Measurements from ENCODE around the gene SMARCC1. TPM values are rescaled to one million over a fixed set of nuclear protein-coding genes. Genes with fewer than 3 reads are reported as not detected.
"Not testable (repeated sequence)": the region's sequence is repeated elsewhere in the genome, so short reads cannot be mapped to it uniquely, and the experiment has no call there.

Gene SMARCC1
- total RNA-seq, 2 donors from 2014 or later, result 49.9 to 58.7 TPM

GRCh38 chr3:47758261-47759025, 23.2 kb downstream of the SMARCC1 start:
- DNase-seq (ENCODE audit: low spot score), result no peak
- Histone ChIP-seq H3K4me1 (replicated peaks) (no peaks in the 10 kb centered on the region), H3K27ac (peak overlapping the region in 1 of 2 donors; percentile 57), H3K4me3 (no peak overlapping the region), H3K36me3 (no peaks in the 10 kb centered on the region), H3K9me3 (no peaks in the 10 kb centered on the region), H3K27me3 (replicated peaks; ENCODE audit: insufficient read depth) (no peaks in the 10 kb centered on the region)
- 87% methylated on average over 14 of the region's 14 CpGs for WGBS
- no peak for TF ChIP-seq POLR2AphosphoS5 (IDR thresholded peaks at IDR 0.05)
- intact Hi-C loops (cut with DNase I), result no loop called here

- no peaks in the 10 kb centered on the region for H3K27me3 ChIP-seq (replicated peaks; ENCODE audit: insufficient read depth)
- intact Hi-C loops (cut with DNase I), result no loop called here
- no peak for DNase-seq (ENCODE audit: low spot score)
- no peaks in the 10 kb centered on the region for H3K4me1 ChIP-seq (replicated peaks)
- no peak overlapping the region for H3K4me3 ChIP-seq
- H3K27ac ChIP-seq, result no peak overlapping the region
- 92% methylated on average over 3 of the region's 3 CpGs for WGBS
- no peaks in the 10 kb centered on the region for H3K9me3 ChIP-seq
- no peaks in the 10 kb centered on the region for H3K36me3 ChIP-seq
- TF ChIP-seq POLR2AphosphoS5 (IDR thresholded peaks at IDR 0.05), result no peak
- TF ChIP-seq POLR2A (IDR thresholded peaks at IDR 0.05), result no peak
- no peak for TF ChIP-seq CTCF (IDR thresholded peaks at IDR 0.05)
Measured at GRCh38 chr3:47752716-47753115, 29.0 kb downstream of the SMARCC1 start.

GRCh38 chr3:47750811-47751354, 30.8 kb downstream of the SMARCC1 start:
- H3K27me3 ChIP-seq (replicated peaks; ENCODE audit: insufficient read depth); H3K36me3 ChIP-seq; H3K9me3 ChIP-seq; intact Hi-C loops (cut with DNase I); H3K27ac ChIP-seq; DNase-seq (ENCODE audit: low spot score); H3K4me3 ChIP-seq; H3K4me1 ChIP-seq (replicated peaks): not testable (repeated sequence)
- WGBS, result 97% methylated on average over 12 of the region's 12 CpGs

- 97% methylated on average over 3 of the region's 3 CpGs for WGBS
- intact Hi-C loops (cut with DNase I), result no loop called here
- Histone ChIP-seq H3K4me3 (no peak overlapping the region), H3K27ac (no peak overlapping the region), H3K27me3 (replicated peaks; ENCODE audit: insufficient read depth) (no peaks in the 10 kb centered on the region), H3K36me3 (no peaks in the 10 kb centered on the region), H3K9me3 (no peaks in the 10 kb centered on the region), H3K4me1 (replicated peaks) (no peaks in the 10 kb centered on the region)
- TF ChIP-seq POLR2AphosphoS5 (IDR thresholded peaks at IDR 0.05) (no peak), CTCF (IDR thresholded peaks at IDR 0.05) (no peak)
- no peak for DNase-seq (ENCODE audit: low spot score)
Measured at GRCh38 chr3:47747558-47747957, 34.1 kb downstream of the SMARCC1 start.

GRCh38 chr3:47746264-47746663, 35.4 kb downstream of the SMARCC1 start:
- Histone ChIP-seq H3K4me1 (replicated peaks) (no peaks in the 10 kb centered on the region), H3K27me3 (replicated peaks; ENCODE audit: insufficient read depth) (no peaks in the 10 kb centered on the region), H3K9me3 (no peaks in the 10 kb centered on the region), H3K36me3 (no peaks in the 10 kb centered on the region), H3K27ac (no peak overlapping the region), H3K4me3 (no peak overlapping the region)
- intact Hi-C loops (cut with DNase I), result no loop called here
- TF ChIP-seq CTCF (IDR thresholded peaks at IDR 0.05) (no peak), POLR2A (IDR thresholded peaks at IDR 0.05) (no peak), POLR2AphosphoS5 (IDR thresholded peaks at IDR 0.05) (no peak)
- DNase-seq (ENCODE audit: low spot score), result no peak
- 95% methylated on average over 3 of the region's 3 CpGs for WGBS

- no peak overlapping the region for H3K4me3 ChIP-seq
- H3K27me3 ChIP-seq (replicated peaks; ENCODE audit: insufficient read depth), result no peaks in the 10 kb centered on the region
- intact Hi-C loops (cut with DNase I), result no loop called here
- no peaks in the 10 kb centered on the region for H3K9me3 ChIP-seq
- H3K4me1 ChIP-seq (replicated peaks), result no peaks in the 10 kb centered on the region
- DNase-seq (ENCODE audit: low spot score), result no peak
- H3K36me3 ChIP-seq, result no peaks in the 10 kb centered on the region
- WGBS, result 96% methylated on average over 5 of the region's 5 CpGs
- no peak overlapping the region for H3K27ac ChIP-seq
- no peak for TF ChIP-seq CTCF (IDR thresholded peaks at IDR 0.05)
- no peak for TF ChIP-seq POLR2A (IDR thresholded peaks at IDR 0.05)
- TF ChIP-seq POLR2AphosphoS5 (IDR thresholded peaks at IDR 0.05), result no peak
Measured at GRCh38 chr3:47743855-47744254, 37.8 kb downstream of the SMARCC1 start.

GRCh38 chr3:47743352-47743751, 38.3 kb downstream of the SMARCC1 start:
- H3K4me3 ChIP-seq; H3K27ac ChIP-seq; intact Hi-C loops (cut with DNase I); H3K9me3 ChIP-seq; H3K27me3 ChIP-seq (replicated peaks; ENCODE audit: insufficient read depth); DNase-seq (ENCODE audit: low spot score); H3K36me3 ChIP-seq; H3K4me1 ChIP-seq (replicated peaks): not testable (repeated sequence)
- WGBS, result 82% methylated on average over 6 of the region's 6 CpGs
